Activated CD4-positive, alpha-beta T cell treated with anti-CD3 and anti-CD28 coated beads, Interleukin-2, amount 50 U/mL, for 4 hours (primary cell): ENCODE data around the gene MYL6B.
"Not testable (repeated sequence)": the region's sequence is repeated elsewhere in the genome, so short reads cannot be mapped to it uniquely, and the experiment has no call there.

Experiments
- DNase-seq, 2 experiments: peaks; one replicate each; pipeline ENCODE4 v3.0.0-alpha.2; 2020

Gene MYL6B

GRCh38 chr12:56152132-56152755 is at the start of gene MYL6B:
MYL6B (plus strand) TSS chr12:56152587; CDS start chr12:56153919, 1,332 bp downstream.
- DNase-seq, result peak; percentile 91 to 93

- DNase-seq, result no peak
These were observed 49.7 kb upstream of the MYL6B start for GRCh38 chr12:56102683-56103065.

DNA sequence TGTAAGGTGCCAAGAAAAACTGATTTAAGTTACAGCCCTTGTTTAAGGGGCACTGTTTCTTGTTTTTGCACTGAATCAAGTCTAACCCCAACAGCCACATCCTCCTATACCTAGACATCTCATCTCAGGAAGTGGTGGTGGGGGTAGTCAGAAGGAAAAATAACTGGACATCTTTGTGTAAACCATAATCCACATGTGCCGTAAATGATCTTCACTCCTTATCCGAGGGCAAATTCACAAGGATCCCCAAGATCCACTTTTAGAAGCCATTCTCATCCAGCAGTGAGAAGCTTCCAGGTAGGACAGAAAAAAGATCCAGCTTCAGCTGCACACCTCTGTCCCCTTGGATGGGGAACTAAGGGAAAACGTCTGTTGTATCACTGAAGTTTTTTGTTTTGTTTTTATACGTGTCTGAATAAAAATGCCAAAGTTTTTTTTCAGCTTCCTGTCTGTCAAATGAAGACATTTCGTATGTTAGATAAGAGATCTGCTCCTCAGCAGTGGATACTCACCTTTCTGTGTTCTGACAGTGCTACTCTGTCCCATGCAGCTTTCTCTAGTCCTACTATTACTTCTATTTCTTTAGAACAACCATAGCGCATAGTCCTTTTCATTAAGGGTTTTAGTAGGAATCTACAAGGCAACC is 49.2 kb upstream of the MYL6B start:
- no peak for DNase-seq

DNA sequence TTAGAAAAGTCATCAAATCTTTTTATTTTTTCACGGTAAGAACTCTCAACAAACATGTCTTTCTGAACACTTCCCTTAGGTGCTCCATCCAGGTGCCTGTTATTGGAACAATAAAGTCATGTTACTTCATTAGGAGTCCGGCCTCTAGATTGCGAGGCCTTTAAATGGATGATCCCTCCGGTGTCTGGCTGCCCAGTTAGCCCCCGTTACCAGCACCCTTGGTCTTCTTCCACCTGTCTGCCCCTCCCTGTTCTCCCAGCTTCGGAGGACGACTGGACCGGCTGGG is 48.6 kb upstream of the MYL6B start:
- DNase-seq, result no peak

DNA sequence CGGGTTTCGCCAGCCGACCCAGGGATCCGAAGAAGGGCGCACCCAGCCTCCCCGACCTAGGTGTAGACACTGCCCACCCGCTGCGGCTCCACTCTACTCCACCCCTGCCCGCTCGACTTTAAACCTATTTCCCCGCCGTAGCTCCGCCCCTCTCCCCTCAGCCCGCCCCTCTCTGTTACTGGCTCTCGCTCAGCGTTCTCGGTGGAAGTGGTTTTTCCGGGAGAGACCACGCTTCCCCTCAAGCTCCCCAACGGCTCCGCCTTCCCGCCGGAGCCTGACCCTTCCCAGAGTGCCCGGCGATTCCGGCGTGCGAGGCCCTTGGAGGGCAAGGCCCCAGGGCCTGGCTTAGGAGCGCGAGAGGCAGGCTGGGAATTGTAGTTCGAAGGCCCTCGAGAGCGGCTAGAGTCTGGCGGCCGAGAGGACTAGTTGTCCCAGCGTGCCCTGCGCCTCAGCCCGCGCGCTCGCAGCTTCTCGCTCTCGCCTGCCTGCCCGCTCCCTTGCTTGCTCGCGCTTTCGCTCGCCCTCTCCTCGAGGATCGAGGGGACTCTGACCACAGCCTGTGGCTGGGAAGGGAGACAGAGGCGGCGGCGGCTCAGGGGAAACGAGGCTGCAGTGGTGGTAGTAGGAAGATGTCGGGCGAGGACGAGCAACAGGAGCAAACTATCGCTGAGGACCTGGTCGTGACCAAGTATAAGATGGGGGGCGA is 48.1 kb upstream of the MYL6B start, which contains the start of gene PA2G4:
PA2G4 (plus strand) TSS at position 451 of the 706 bp plus-strand sequence; CDS start at position 630, 179 bp downstream.
- DNase-seq, result peak; percentile 96 to 97

- DNase-seq, result peak in 1 of 2 experiments; percentile 8
These were observed 47.4 kb upstream of the MYL6B start for GRCh38 chr12:56104815-56105608.

GRCh38 chr12:56105609-56105902 is 46.8 kb upstream of the MYL6B start:
- DNase-seq, result no peak

DNA sequence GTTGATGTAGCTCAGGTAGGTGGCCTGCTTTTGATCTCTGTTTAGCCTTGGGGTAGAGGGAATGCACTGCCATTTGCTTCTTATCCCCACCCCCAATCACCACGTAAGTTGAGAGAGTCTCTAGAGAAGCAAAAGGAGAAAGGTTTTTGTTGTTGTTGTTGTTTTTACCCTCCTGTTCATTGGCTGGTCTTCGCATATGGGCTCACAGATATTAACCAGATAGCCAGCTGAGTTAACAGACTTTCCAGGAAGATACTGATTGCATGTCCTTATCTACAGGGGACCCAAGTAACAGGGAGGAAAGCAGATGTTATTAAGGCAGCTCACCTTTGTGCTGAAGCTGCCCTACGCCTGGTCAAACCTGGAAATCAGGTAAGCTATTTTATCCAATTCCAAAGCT is 45.1 kb upstream of the MYL6B start:
- DNase-seq, result no peak

- DNase-seq, result no peak
These were observed 41.8 kb upstream of the MYL6B start for GRCh38 chr12:56110571-56110970.

DNA sequence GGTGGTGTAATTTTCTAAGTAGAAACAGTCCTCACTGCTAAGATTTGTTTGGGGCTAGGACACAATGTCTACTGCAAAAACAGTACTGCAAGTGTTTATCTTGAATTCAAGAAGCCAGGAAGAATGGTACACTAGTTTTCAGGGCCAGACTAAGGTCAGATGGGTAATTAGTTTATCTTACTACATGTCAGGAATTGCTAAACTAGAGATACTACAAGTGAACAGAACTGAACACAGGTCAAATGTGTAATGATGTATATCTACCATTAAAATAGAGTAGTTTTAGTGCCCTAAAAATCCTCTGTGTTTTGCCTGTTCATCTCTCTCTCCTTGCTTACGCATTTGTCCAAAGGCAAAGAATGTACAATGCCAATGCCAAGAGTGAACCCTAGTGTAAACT is 38.3 kb upstream of the MYL6B start:
- no peak for DNase-seq

DNA sequence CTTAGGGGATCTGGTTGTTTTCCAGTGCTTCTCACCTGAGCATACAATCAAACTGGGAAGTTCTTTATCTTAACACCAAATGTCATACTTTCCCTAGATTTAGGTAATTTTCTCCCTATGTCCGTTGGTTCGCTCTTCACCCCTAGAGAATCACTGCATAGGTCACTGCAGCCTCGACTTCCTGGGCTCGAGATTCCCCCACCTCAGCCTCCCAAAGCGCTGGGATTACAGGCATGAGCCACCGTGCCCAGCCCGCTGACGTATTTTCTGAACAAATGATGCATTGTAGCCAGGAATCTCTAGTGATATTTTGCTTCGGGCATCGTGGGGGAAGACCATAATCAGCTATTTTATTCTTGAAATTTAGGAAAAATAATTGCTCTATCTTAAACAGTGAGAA is 37.1 kb upstream of the MYL6B start:
- DNase-seq, result no peak

DNA sequence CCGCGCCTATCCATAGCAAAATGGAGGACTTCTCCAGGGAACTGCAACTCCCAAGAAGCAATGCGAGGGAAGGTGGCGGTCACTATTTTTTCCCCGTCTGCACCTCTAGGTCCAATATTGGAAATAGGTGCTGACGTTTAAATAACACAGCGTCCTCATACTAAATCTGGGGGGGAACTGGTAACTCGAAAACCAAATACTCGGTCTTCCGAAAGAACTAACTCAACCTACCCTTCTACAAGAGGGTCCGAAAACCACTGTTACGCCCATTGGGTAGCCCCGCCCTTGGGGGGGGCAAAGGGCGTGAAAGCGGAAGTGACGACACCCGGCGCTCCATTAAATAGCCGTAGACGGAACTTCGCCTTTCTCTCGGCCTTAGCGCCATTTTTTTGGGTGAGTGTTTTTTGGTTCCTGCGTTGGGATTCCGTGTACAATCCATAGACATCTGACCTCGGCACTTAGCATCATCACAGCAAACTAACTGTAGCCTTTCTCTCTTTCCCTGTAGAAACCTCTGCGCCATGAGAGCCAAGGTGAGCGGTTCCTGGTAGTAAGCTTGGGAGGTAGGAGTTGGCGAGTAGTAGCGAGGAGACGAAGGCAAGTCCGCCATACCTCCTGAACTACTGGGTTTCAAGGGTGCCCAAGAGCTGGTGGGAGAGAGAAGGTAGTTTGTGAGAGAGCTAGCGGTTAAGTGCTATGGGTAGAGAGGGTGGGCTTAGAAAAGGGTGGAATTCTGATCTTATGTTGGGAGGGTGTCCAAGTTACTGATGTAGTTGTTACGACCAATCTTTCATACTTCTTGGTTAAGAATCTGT is 35.9 kb upstream of the MYL6B start, which contains the start of gene RPL41:
RPL41 (plus strand) TSS at position 367 of the 815 bp plus-strand sequence.
- peak; percentile 92 for DNase-seq

DNA sequence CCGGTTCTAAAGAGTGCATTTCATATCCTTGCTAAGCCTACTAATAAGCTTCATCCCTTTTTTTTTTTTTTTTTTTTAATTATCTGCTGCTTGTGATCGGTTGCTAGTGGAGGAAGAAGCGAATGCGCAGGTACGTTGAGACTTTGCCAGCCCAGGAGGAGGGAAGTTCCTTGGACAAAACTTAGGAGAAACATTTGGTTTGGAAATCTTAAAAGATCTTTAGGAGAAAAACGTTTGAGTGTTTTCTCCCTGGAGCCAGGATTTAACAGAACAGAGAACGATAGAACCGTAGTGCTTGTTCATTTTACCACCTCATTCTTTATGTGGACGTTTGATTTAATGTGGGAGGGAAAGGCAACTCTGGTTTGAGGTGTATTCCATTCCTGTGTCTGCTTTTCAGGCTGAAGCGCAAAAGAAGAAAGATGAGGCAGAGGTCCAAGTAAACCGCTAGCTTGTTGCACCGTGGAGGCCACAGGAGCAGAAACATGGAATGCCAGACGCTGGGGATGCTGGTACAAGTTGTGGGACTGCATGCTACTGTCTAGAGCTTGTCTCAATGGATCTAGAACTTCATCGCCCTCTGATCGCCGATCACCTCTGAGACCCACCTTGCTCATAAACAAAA is 35.2 kb upstream of the MYL6B start:
- DNase-seq, result not testable (repeated sequence)

- peak; percentile 93 to 95 for DNase-seq
These were observed 34.4 kb upstream of the MYL6B start, which contains the start of gene ZC3H10 for GRCh38 chr12:56117778-56118687. ZC3H10 (plus strand) TSS chr12:56118266; CDS start chr12:56120563, 2,297 bp downstream.

- no peak for DNase-seq
These were observed 33.6 kb upstream of the MYL6B start for GRCh38 chr12:56118688-56119357.

GRCh38 chr12:56119361-56119796 is 33.0 kb upstream of the MYL6B start:
- DNase-seq, result peak; percentile 47 to 58

- DNase-seq, result no peak
These were observed 32.1 kb upstream of the MYL6B start for GRCh38 chr12:56120158-56120846.

- no peak for DNase-seq
These were observed 31.1 kb upstream of the MYL6B start for GRCh38 chr12:56121204-56121870.

- no peak for DNase-seq
These were observed 29.8 kb upstream of the MYL6B start for GRCh38 chr12:56122637-56123036.
